OCI-LY7 (cell line): ENCODE measurements around the gene MVB12B. TPM values are rescaled to one million over a fixed set of nuclear protein-coding genes. Genes with fewer than 3 reads are reported as not detected.

Experiments
- BruUV-seq: library from RNA; stranded (reverse); fragments of 400-500 nt; replicated peaks from 2 replicates; lab custom pipeline; 2021; lab: Mats Ljungman, UMichigan
- CTCF ChIA-PET: fragments of 300-600 bp; sonication (Branson Sonifier 250); formaldehyde crosslinking; loops from one replicate; lab custom pipeline; 2022; ENCODE audit warnings: antibody characterized with exemption; ENCODE audit not compliant: unreplicated experiment; lab: Charles Lee
- POLR2A ChIA-PET: fragments of 300-600 bp; sonication (Branson Sonifier 250); formaldehyde crosslinking; loops from one replicate; lab custom pipeline; 2022; ENCODE audit warnings: antibody characterized with exemption; lab: Charles Lee
- DNase-seq: peaks from one replicate; pipeline ENCODE4 v3.0.0-alpha.2; 2015; ENCODE audit warnings: low spot score
- H2AFZ ChIP-seq: fragments of 200-600 bp; sonication (generic), shearing (Covaris generic); 2 replicates; pipeline ENCODE4 v1.6.1; 2014; ENCODE audit warnings: mild to moderate bottlenecking, antibody characterized with exemption, low read length, moderate library complexity
- H3K27ac ChIP-seq: fragments of 200-600 bp; sonication (generic); 2 replicates; pipeline ENCODE4 v1.5.1; 2014; ENCODE audit warnings: mixed run types, low read depth, mild to moderate bottlenecking, moderate library complexity, low read length, inconsistent platforms; ENCODE audit not compliant: poor library complexity, severe bottlenecking
- H3K36me3 ChIP-seq: fragments of 200-600 bp; sonication (generic); 2 replicates; pipeline ENCODE4 v1.6.1; 2014; ENCODE audit warnings: mild to moderate bottlenecking, antibody characterized with exemption, low read length, moderate library complexity, mixed read lengths; ENCODE audit not compliant: insufficient read depth
- H3K4me1 ChIP-seq: fragments of 200-600 bp; sonication (generic); 2 replicates; pipeline ENCODE4 v1.5.1; 2014; ENCODE audit warnings: mild to moderate bottlenecking, low read length; ENCODE audit not compliant: insufficient read depth, poor library complexity, severe bottlenecking
- H3K4me2 ChIP-seq: fragments of 200-600 bp; sonication (generic); 2 replicates; pipeline ENCODE4 v1.6.1; 2014; ENCODE audit warnings: mild to moderate bottlenecking, low read length
- H3K4me3 ChIP-seq: fragments of 200-600 bp; sonication (generic); 2 replicates; pipeline ENCODE4 v1.5.1; 2014; ENCODE audit warnings: mild to moderate bottlenecking, low read depth, low read length; ENCODE audit not compliant: poor library complexity, severe bottlenecking
- H3K79me2 ChIP-seq: fragments of 200-600 bp; sonication (generic); 2 replicates; pipeline ENCODE4 v1.6.1; 2016; ENCODE audit warnings: low read depth, mild to moderate bottlenecking, low read length, moderate library complexity, mixed read lengths; ENCODE audit not compliant: insufficient read depth
- H3K9me2 ChIP-seq: fragments of 200-600 bp; sonication (generic); 2 replicates; pipeline ENCODE4 v1.6.1; 2016; ENCODE audit warnings: mild to moderate bottlenecking, low read length, mixed read lengths; ENCODE audit not compliant: insufficient read depth
- H3K9me3 ChIP-seq: fragments of 200-600 bp; sonication (generic); 2 replicates; pipeline ENCODE4 v1.6.1; 2014; ENCODE audit warnings: mild to moderate bottlenecking, mixed run types, low read length, mixed read lengths
- H4K20me1 ChIP-seq: fragments of 200-600 bp; sonication (generic); 2 replicates; pipeline ENCODE4 v1.6.1; 2014; ENCODE audit warnings: mild to moderate bottlenecking, antibody characterized with exemption, low read length, moderate library complexity, mixed read lengths; ENCODE audit not compliant: insufficient read depth
- CTCF ChIP-seq: fragments of 200-600 bp; sonication (generic); conservative IDR thresholded peaks from 2 replicates; pipeline ENCODE4 v1.5.1; 2014; ENCODE audit warnings: mild to moderate bottlenecking, antibody characterized with exemption, low read length, moderate library complexity, mixed read lengths
- EZH2phosphoT487 ChIP-seq: fragments of 200-600 bp; sonication (generic); IDR thresholded peaks from 2 replicates; pipeline ENCODE4 v1.6.1; 2018; ENCODE audit warnings: low read depth, borderline replicate concordance, mild to moderate bottlenecking, mixed run types, antibody characterized with exemption, low read length, moderate library complexity, mixed read lengths
- intact Hi-C: fragments of 100-400 bp; cut with micrococcal nuclease; formaldehyde crosslinking; loops from one replicate; pipeline ENCODE4 v1.10.0; 2022; ENCODE audit not compliant: unreplicated experiment
- total RNA-seq, 2 experiments: library from RNA; depleted of rRNA in 1 of 2; stranded (reverse); fragments of >200 nt in 1 of 2; shearing (Covaris generic) in 1 of 2; gene quantifications; 2 replicates each; pipeline ENCODE4 v1.2.3, GENCODE V29; 2014 to 2022

The MVB12B gene
- total RNA-seq, 2 experiments from 2014 or later = 1.3 TPM; not detected in 1

GRCh38 chr9:126301985-126302603, 24.5 kb upstream of the MVB12B start:
- intact Hi-C loops = loop anchor here (2.0 kb wide), 2 partner anchors 95 to 189 kb away; no protein-coding TSS in a partner anchor
- Histone ChIP-seq H3K4me1 (no peaks in the 10 kb centered on the region), H3K36me3 (no peaks in the 10 kb centered on the region), H3K4me2 (no peak overlapping the region), H3K9me2 (no peaks in the 10 kb centered on the region), H3K4me3 (no peak overlapping the region), H3K79me2 (no peaks in the 10 kb centered on the region), H2AFZ (no peak overlapping the region), H4K20me1 (no peaks in the 10 kb centered on the region), H3K9me3 (no peaks in the 10 kb centered on the region), H3K27ac (no peak overlapping the region)
- CTCF ChIA-PET = no interaction called here
- no TSS peak for BruUV-seq
- POLR2A ChIA-PET = no interaction called here
- DNase-seq = peak; percentile 44
- TF ChIP-seq EZH2phosphoT487 = no peak
- peak; percentile 78 for TF ChIP-seq CTCF

GRCh38 chr9:126302730-126303129, 23.9 kb upstream of the MVB12B start:
- H3K9me3 ChIP-seq = no peaks in the 10 kb centered on the region
- no TSS peak for BruUV-seq
- H3K4me2 ChIP-seq = no peak overlapping the region
- no peak for DNase-seq
- H3K79me2 ChIP-seq = no peaks in the 10 kb centered on the region
- H3K36me3 ChIP-seq = no peaks in the 10 kb centered on the region
- POLR2A ChIA-PET = interaction anchor here (0.7 kb wide), 1 partner anchor 19 kb away, joined by 3 read pairs; no protein-coding TSS in a partner anchor
- H3K27ac ChIP-seq = no peak overlapping the region
- no peak overlapping the region for H3K4me3 ChIP-seq
- CTCF ChIA-PET = no interaction called here
- H3K9me2 ChIP-seq = no peaks in the 10 kb centered on the region
- intact Hi-C loops = loop anchor here (2.0 kb wide), 2 partner anchors 94 to 188 kb away; no protein-coding TSS in a partner anchor
- TF ChIP-seq EZH2phosphoT487 (no peak), CTCF (no peak)
- H2AFZ ChIP-seq = no peak overlapping the region
- H3K4me1 ChIP-seq = no peaks in the 10 kb centered on the region
- no peaks in the 10 kb centered on the region for H4K20me1 ChIP-seq

- no peaks in the 10 kb centered on the region for H3K36me3 ChIP-seq
- H3K27ac ChIP-seq = no peak overlapping the region
- H3K4me2 ChIP-seq = no peak overlapping the region
- H3K9me2 ChIP-seq = no peaks in the 10 kb centered on the region
- TF ChIP-seq CTCF (no peak), EZH2phosphoT487 (no peak)
- POLR2A ChIA-PET = interaction anchor here (0.7 kb wide), 1 partner anchor 18 kb away, joined by 3 read pairs; no protein-coding TSS in a partner anchor
- no peak overlapping the region for H3K4me3 ChIP-seq
- no peaks in the 10 kb centered on the region for H3K79me2 ChIP-seq
- no peaks in the 10 kb centered on the region for H4K20me1 ChIP-seq
- intact Hi-C loops = loop anchor here (2.0 kb wide), 2 partner anchors 93 to 187 kb away; no protein-coding TSS in a partner anchor
- no peak overlapping the region for H2AFZ ChIP-seq
- CTCF ChIA-PET = no interaction called here
- no TSS peak for BruUV-seq
- no peaks in the 10 kb centered on the region for H3K9me3 ChIP-seq
- H3K4me1 ChIP-seq = no peaks in the 10 kb centered on the region
- DNase-seq = no peak
Measured at GRCh38 chr9:126303488-126303887, 23.1 kb upstream of the MVB12B start.
